Mesendoderm (in vitro differentiated cells): ENCODE results near the gene NAV2.

ENCODE experiments used
- DNase-seq: peaks from one replicate; pipeline ENCODE4 v3.0.0; 2013
- H2AK5ac ChIP-seq: 2 replicates; pipeline ENCODE4 v1.6.1; 2013; ENCODE audit warnings: low read length, inconsistent platforms
- H2BK120ac ChIP-seq: 2 replicates; pipeline ENCODE4 v1.6.1; 2013; ENCODE audit warnings: low read depth, mild to moderate bottlenecking, low read length, moderate library complexity, mixed read lengths
- H2BK15ac ChIP-seq: replicated peaks from 2 replicates; pipeline ENCODE4 v1.6.1; 2013; ENCODE audit warnings: low read depth, mild to moderate bottlenecking, moderate library complexity
- H2BK5ac ChIP-seq: 2 replicates; pipeline ENCODE4 v1.6.1; 2013; ENCODE audit warnings: low read length, inconsistent platforms
- H3K18ac ChIP-seq: 2 replicates; pipeline ENCODE4 v1.6.1; 2013; ENCODE audit warnings: mild to moderate bottlenecking, low read length, mixed read lengths
- H3K23ac ChIP-seq: one replicate; pipeline ENCODE4 v1.6.1; 2013; ENCODE audit warnings: low read length
- H3K27ac ChIP-seq: 2 replicates; pipeline ENCODE4 v1.5.1; 2013; ENCODE audit warnings: low read depth, mild to moderate bottlenecking, inconsistent platforms, low read length, moderate library complexity
- H3K27me3 ChIP-seq: 2 replicates; pipeline ENCODE4 v1.6.1; 2013; ENCODE audit warnings: low read length, control low read depth, mild to moderate bottlenecking, inconsistent platforms; ENCODE audit not compliant: insufficient read depth, poor library complexity
- H3K36me3 ChIP-seq: 2 replicates; pipeline ENCODE4 v1.6.1; 2013; ENCODE audit warnings: low read length, inconsistent platforms; ENCODE audit not compliant: control insufficient read depth, insufficient read depth
- H3K4ac ChIP-seq: one replicate; pipeline ENCODE4 v1.6.1; 2013; ENCODE audit warnings: low read depth, mild to moderate bottlenecking, low read length, moderate library complexity
- H3K4me1 ChIP-seq: 2 replicates; pipeline ENCODE4 v1.6.1; 2013; ENCODE audit warnings: low read depth, low read length, inconsistent platforms; ENCODE audit not compliant: control insufficient read depth
- H3K4me2 ChIP-seq: 2 replicates; pipeline ENCODE4 v1.6.1; 2013; ENCODE audit warnings: low read length
- H3K4me3 ChIP-seq: 2 replicates; pipeline ENCODE4 v1.5.1; 2013; ENCODE audit warnings: mild to moderate bottlenecking, low read length
- H3K56ac ChIP-seq: one replicate; pipeline ENCODE4 v1.6.1; 2013; ENCODE audit warnings: low read length
- H3K79me1 ChIP-seq: 2 replicates; pipeline ENCODE4 v1.6.1; 2013; ENCODE audit warnings: low read length, inconsistent platforms
- H3K79me2 ChIP-seq: 2 replicates; pipeline ENCODE4 v1.6.1; 2013; ENCODE audit warnings: mild to moderate bottlenecking, low read length; ENCODE audit not compliant: control insufficient read depth, insufficient read depth
- H3K9ac ChIP-seq: 2 replicates; pipeline ENCODE4 v1.6.1; 2013; ENCODE audit warnings: low read length, inconsistent platforms
- H4K5ac ChIP-seq: one replicate; pipeline ENCODE4 v1.6.1; 2013; ENCODE audit warnings: low read length
- H4K8ac ChIP-seq: one replicate; pipeline ENCODE4 v1.6.1; 2013; ENCODE audit warnings: low read depth, mild to moderate bottlenecking, control low read depth, low read length, moderate library complexity
- WGBS: extraction: QIAGEN DNeasy Blood & Tissue Kit; methylation state at CpG from one replicate; pipeline ENCODE4 v1.1.7; 2013; ENCODE audit warnings: low lambda C conversion rate, missing lambda C conversion rate; ENCODE audit not compliant: insufficient coverage; ENCODE audit errors: extremely low coverage; 5-methylcytosine and 5-hydroxymethylcytosine counted together

The NAV2 gene

DNA sequence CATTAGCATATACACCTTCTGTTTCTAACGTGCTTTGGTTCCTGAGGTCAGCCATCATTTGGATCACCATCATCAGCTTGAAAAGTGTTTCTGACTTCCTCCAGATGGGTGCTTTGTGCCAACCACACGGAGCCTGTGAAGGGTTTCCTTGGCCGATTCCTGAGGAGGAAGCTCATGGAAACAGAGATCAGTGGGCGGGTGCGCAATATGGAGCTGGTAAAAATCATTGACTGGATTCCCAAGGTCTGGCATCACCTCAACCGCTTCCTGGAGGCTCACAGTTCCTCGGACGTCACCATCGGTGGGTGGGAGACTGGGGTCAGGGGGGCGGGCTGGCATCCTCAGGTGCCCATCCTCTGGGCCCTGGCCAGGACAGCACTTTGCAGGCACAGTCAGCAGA lies 392.8 kb downstream of the NAV2 start:
- H4K8ac ChIP-seq: no peak overlapping the region
- no peak overlapping the region for H2BK120ac ChIP-seq
- no CpG with 5 or more reads among the region's 10 CpGs for WGBS
- H3K79me2 ChIP-seq: no peaks in the 10 kb centered on the region
- no peak overlapping the region for H3K56ac ChIP-seq
- H3K27me3 ChIP-seq: no peaks in the 10 kb centered on the region
- no peak overlapping the region for H3K23ac ChIP-seq
- no peak overlapping the region for H2BK15ac ChIP-seq
- H3K18ac ChIP-seq: no peak overlapping the region
- H3K36me3 ChIP-seq: peaks cover 29% of the 10 kb centered on the region
- no peak overlapping the region for H3K4ac ChIP-seq
- no peak for DNase-seq
- H2AK5ac ChIP-seq: no peak overlapping the region
- H3K4me2 ChIP-seq: no peak overlapping the region
- no peaks in the 10 kb centered on the region for H3K4me1 ChIP-seq
- no peak overlapping the region for H3K27ac ChIP-seq
- no peak overlapping the region for H3K4me3 ChIP-seq
- H3K9ac ChIP-seq: no peak overlapping the region
- H3K79me1 ChIP-seq: no peaks in the 10 kb centered on the region
- no peak overlapping the region for H4K5ac ChIP-seq
- H2BK5ac ChIP-seq: no peak overlapping the region

DNA sequence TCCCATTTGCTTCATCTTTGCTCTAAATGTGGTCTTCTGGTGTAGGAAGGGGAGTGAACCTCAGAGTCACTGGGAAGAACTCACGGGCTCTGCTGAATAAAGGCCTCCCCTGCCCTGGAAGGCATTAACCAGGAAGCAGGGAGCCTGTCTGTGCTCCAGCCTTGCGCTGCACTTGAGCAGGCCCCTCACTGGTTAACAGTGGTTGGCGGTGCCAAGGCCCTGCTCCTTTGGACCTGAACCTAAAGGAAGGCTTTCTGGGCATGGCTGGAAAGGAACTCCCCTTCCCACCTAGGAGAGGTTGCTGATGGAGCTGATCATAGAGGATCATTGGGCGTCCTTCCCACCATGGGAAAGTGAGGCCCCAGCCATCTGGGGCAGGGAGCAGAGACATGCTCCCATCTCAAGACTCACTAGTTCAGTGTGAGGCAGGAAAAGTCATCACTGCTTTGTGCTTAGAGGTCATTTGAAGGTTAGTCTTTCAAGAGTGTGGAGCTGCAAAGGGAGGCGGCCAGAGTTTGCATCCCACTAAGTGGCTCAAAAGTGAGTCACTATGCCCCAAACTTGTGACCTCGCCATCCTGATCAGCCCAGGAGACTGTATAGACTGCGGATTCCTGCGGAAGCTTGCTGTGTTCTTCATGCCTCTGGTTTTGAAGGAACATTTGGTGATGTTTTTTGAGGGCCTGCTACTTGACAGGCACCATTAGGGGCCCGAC lies 397.3 kb downstream of the NAV2 start:
- H3K4me1 ChIP-seq: no peaks in the 10 kb centered on the region
- H3K9ac ChIP-seq: no peak overlapping the region
- H4K8ac ChIP-seq: no peak overlapping the region
- peak; percentile 22 for DNase-seq
- H2BK15ac ChIP-seq: no peak overlapping the region
- H4K5ac ChIP-seq: no peak overlapping the region
- no CpG with 5 or more reads among the region's 9 CpGs for WGBS
- H3K18ac ChIP-seq: no peak overlapping the region
- no peak overlapping the region for H3K4me3 ChIP-seq
- H3K27ac ChIP-seq: no peak overlapping the region
- no peak overlapping the region for H2BK5ac ChIP-seq
- no peak overlapping the region for H2BK120ac ChIP-seq
- H3K79me2 ChIP-seq: no peaks in the 10 kb centered on the region
- no peaks in the 10 kb centered on the region for H3K27me3 ChIP-seq
- H3K4me2 ChIP-seq: no peak overlapping the region
- H2AK5ac ChIP-seq: no peak overlapping the region
- H3K4ac ChIP-seq: no peak overlapping the region
- no peaks in the 10 kb centered on the region for H3K79me1 ChIP-seq
- H3K56ac ChIP-seq: no peak overlapping the region
- peaks cover 11% of the 10 kb centered on the region for H3K36me3 ChIP-seq
- H3K23ac ChIP-seq: no peak overlapping the region

DNA sequence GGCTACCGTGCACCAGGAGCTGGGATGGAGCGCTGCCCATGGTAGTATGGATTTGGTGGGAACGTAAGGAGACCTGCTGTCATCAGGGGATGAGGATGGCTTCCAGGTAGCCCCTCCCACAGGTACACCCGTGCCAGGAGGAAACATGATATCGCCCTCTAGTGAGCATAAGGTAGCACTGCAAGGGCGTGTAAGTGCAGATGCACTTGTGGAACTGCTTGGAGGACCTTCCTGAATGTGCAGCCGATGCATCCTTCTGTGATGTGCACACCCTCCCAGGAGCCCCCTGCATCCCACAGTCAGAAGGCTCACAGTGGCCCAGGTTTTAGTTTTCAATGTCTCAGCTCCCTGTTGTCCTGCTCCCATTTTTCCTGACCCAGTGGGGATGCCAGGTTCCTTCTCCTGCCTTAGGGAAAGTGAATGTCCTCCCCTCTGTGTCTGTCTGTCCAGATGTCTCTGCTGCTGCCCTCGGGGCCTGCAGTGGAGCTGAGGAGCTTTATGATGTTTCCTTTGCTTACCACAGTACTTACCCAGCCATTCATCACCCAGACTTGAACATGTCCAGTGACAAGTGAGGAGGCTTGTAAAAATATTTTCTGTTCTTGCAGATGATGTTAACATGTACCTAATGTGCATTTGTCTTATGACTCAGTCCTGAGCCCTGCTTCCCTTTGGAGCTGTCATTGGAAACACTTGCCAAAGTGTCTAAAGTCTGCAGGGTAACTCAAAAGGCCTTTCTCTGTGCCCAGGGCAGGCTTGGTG lies 398.5 kb downstream of the NAV2 start:
- no peak overlapping the region for H3K18ac ChIP-seq
- H3K23ac ChIP-seq: no peak overlapping the region
- H2AK5ac ChIP-seq: no peak overlapping the region
- H3K27me3 ChIP-seq: no peaks in the 10 kb centered on the region
- H3K79me2 ChIP-seq: no peaks in the 10 kb centered on the region
- H3K9ac ChIP-seq: no peak overlapping the region
- H3K4me2 ChIP-seq: no peak overlapping the region
- no peak overlapping the region for H2BK15ac ChIP-seq
- no peak overlapping the region for H2BK5ac ChIP-seq
- DNase-seq: peak; percentile 91
- H2BK120ac ChIP-seq: no peak overlapping the region
- H4K8ac ChIP-seq: no peak overlapping the region
- H3K4ac ChIP-seq: no peak overlapping the region
- no peaks in the 10 kb centered on the region for H3K79me1 ChIP-seq
- H3K4me1 ChIP-seq: no peaks in the 10 kb centered on the region
- no peak overlapping the region for H3K56ac ChIP-seq
- H3K4me3 ChIP-seq: no peak overlapping the region
- H3K27ac ChIP-seq: no peak overlapping the region
- H4K5ac ChIP-seq: no peak overlapping the region
- H3K36me3 ChIP-seq: peaks cover 13% of the 10 kb centered on the region
- WGBS: no CpG with 5 or more reads among the region's 8 CpGs

DNA sequence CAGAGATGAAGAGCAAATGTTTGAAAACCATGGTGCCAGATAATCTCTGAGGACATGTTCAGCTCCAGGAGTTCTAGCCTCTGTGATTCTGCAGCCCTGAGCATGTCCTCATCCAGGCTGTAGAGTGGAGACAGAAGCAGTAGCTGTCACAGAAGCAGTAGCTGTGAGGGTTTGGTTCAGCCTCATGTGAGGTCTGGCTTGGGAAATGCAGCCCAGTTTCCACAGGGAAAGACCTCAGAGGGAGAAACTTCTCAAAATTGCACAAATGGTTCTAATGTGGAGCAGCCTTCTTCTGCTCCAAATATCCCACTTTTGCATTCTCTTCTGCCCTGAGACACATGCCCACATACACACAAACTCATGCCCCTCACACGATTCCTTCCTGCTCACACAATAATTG lies 399.2 kb downstream of the NAV2 start:
- H3K27me3 ChIP-seq: no peaks in the 10 kb centered on the region
- H4K8ac ChIP-seq: no peak overlapping the region
- H2AK5ac ChIP-seq: no peak overlapping the region
- H3K9ac ChIP-seq: no peak overlapping the region
- H3K79me2 ChIP-seq: no peaks in the 10 kb centered on the region
- H2BK15ac ChIP-seq: no peak overlapping the region
- H3K18ac ChIP-seq: no peak overlapping the region
- no peaks in the 10 kb centered on the region for H3K79me1 ChIP-seq
- no peak overlapping the region for H3K27ac ChIP-seq
- no peak overlapping the region for H3K56ac ChIP-seq
- H3K23ac ChIP-seq: no peak overlapping the region
- no peak overlapping the region for H3K4me2 ChIP-seq
- no peak overlapping the region for H4K5ac ChIP-seq
- H3K4ac ChIP-seq: no peak overlapping the region
- H3K36me3 ChIP-seq: peaks cover 13% of the 10 kb centered on the region
- DNase-seq: no peak
- no CpG with 5 or more reads among the region's 1 CpG for WGBS
- H2BK5ac ChIP-seq: no peak overlapping the region
- H3K4me3 ChIP-seq: no peak overlapping the region
- H3K4me1 ChIP-seq: no peaks in the 10 kb centered on the region
- no peak overlapping the region for H2BK120ac ChIP-seq

DNA sequence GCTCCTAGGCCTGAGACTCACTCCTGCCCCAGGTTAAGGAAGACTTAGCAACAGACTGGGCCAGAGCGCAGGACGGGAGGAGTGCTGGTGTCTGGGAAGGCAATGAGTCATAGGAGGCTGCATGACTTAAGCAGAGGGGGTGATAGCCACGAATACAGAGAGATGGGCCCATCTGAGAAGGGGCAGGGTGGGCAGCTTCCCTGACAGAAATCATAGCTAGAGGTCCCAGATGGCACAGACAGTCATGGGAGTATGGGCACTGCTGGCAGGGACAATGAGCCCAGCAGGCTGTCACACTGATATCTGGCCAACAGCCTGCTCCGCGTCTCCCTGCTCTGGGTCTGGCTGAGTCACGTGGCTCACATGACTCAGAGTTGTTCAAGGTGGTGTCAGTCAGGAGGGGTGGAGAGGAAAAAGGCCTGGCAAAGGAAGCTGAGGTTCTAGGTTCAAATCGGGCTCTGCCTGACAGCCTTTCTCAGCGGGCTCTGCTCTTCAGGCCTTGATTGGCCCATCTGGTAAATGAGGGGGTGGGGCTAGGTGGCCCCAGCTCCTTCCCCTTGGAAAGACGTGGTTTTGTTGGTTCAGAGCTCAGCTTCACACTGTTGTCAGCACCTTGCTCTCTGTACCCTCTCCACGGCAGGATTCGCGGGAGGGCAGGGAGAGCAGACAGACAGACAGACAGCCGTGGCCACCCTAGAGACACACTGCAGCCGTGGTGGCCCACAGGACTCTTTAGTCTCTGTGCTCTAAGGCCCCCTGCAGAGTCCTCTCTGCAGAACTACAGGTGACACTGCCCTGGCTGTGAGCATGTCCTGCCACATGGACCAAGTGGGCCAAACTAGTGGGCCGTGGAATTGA lies 399.9 kb downstream of the NAV2 start:
- peak; percentile 86 for DNase-seq
- H3K4me1 ChIP-seq: no peaks in the 10 kb centered on the region
- H4K5ac ChIP-seq: no peak overlapping the region
- no peak overlapping the region for H3K9ac ChIP-seq
- no peak overlapping the region for H3K18ac ChIP-seq
- H4K8ac ChIP-seq: no peak overlapping the region
- no peak overlapping the region for H2BK15ac ChIP-seq
- no CpG with 5 or more reads among the region's 15 CpGs for WGBS
- peaks cover 13% of the 10 kb centered on the region for H3K36me3 ChIP-seq
- no peak overlapping the region for H2BK5ac ChIP-seq
- no peak overlapping the region for H3K4ac ChIP-seq
- no peak overlapping the region for H2BK120ac ChIP-seq
- H3K4me3 ChIP-seq: no peak overlapping the region
- H3K4me2 ChIP-seq: no peak overlapping the region
- H3K23ac ChIP-seq: no peak overlapping the region
- no peak overlapping the region for H3K27ac ChIP-seq
- no peaks in the 10 kb centered on the region for H3K27me3 ChIP-seq
- no peak overlapping the region for H3K56ac ChIP-seq
- no peaks in the 10 kb centered on the region for H3K79me2 ChIP-seq
- no peak overlapping the region for H2AK5ac ChIP-seq
- no peaks in the 10 kb centered on the region for H3K79me1 ChIP-seq
